IMR-90 (cell line): Measurements from ENCODE around the gene RERE. TPM values are rescaled to one million over a fixed set of nuclear protein-coding genes. Genes with fewer than 3 reads are reported as not detected.

Source experiments
- ATAC-seq: fragments of 200-7000 bp; cut with Tn5 transposase; 2 replicates; pipeline ENCODE4 v1.9.1; 2020; ENCODE audit warnings: low read depth, mild to moderate bottlenecking, moderate library complexity
- BruUV-seq: library from RNA; stranded (reverse); fragments of 400-500 nt; replicated peaks from 2 replicates; lab custom pipeline; 2021; lab: Mats Ljungman, UMichigan
- CTCF ChIA-PET: fragments of 300-600 bp; formaldehyde crosslinking; extraction: SDS; loops from one replicate; lab custom pipeline; 2021; ENCODE audit warnings: antibody characterized with exemption; lab: Yijun Ruan, JAX
- POLR2A ChIA-PET: fragments of 300-600 bp; sonication (Branson Sonifier 250); formaldehyde crosslinking; loops from one replicate; lab custom pipeline; 2022; ENCODE audit warnings: antibody characterized with exemption; ENCODE audit not compliant: unreplicated experiment; lab: Charles Lee
- DNase-seq: peaks from one replicate; pipeline ENCODE4 v3.0.0; 2013
- H2AFZ ChIP-seq: replicated peaks from 2 replicates; pipeline ENCODE3; 2013; ENCODE audit warnings: low read length, mild to moderate bottlenecking; ENCODE audit not compliant: poor library complexity
- H2AK5ac ChIP-seq: 2 replicates; pipeline ENCODE4 v1.6.1; 2013; ENCODE audit warnings: low read depth, low read length, inconsistent platforms
- H2AK9ac ChIP-seq: replicated peaks from 2 replicates; pipeline ENCODE3; 2013; ENCODE audit warnings: mild to moderate bottlenecking, low read depth, low read length, moderate library complexity; ENCODE audit not compliant: poor library complexity
- H2BK120ac ChIP-seq: 2 replicates; pipeline ENCODE4 v1.6.1; 2013; ENCODE audit warnings: low read depth, low read length, inconsistent platforms
- H2BK15ac ChIP-seq: 3 replicates; pipeline ENCODE4 v1.6.1; 2013; ENCODE audit warnings: low read depth, low read length, inconsistent platforms
- H2BK20ac ChIP-seq: 2 replicates; pipeline ENCODE4 v1.6.1; 2013; ENCODE audit warnings: low read depth, mild to moderate bottlenecking, inconsistent platforms, low read length, moderate library complexity
- H2BK5ac ChIP-seq: 2 replicates; pipeline ENCODE4 v1.6.1; 2013; ENCODE audit warnings: mild to moderate bottlenecking, low read depth, low read length, inconsistent platforms; ENCODE audit not compliant: poor library complexity, severe bottlenecking
- H3K14ac ChIP-seq: replicated peaks from 2 replicates; pipeline ENCODE4 v1.6.1; 2013; ENCODE audit warnings: low read depth, low read length, inconsistent platforms
- H3K18ac ChIP-seq: 2 replicates; pipeline ENCODE4 v1.6.1; 2013; ENCODE audit warnings: low read depth, low read length, control low read depth
- H3K23ac ChIP-seq: 2 replicates; pipeline ENCODE4 v1.6.1; 2013; ENCODE audit warnings: low read depth, low read length, inconsistent platforms
- H3K27ac ChIP-seq: 2 replicates; pipeline ENCODE4 v1.5.1; 2013; ENCODE audit warnings: mild to moderate bottlenecking, control low read depth, low read length; ENCODE audit not compliant: insufficient read depth
- H3K27me3 ChIP-seq: 2 replicates; pipeline ENCODE4 v1.6.1; 2013; ENCODE audit warnings: low read length; ENCODE audit not compliant: control insufficient read depth, insufficient read depth
- H3K36me3 ChIP-seq: 2 replicates; pipeline ENCODE4 v1.6.1; 2013; ENCODE audit warnings: low read length, mixed read lengths; ENCODE audit not compliant: control insufficient read depth, insufficient read depth
- H3K4ac ChIP-seq: 2 replicates; pipeline ENCODE4 v1.6.1; 2013; ENCODE audit warnings: low read depth, low read length, inconsistent platforms
- H3K4me1 ChIP-seq: 2 replicates; pipeline ENCODE4 v1.6.1; 2013; ENCODE audit warnings: low read length, mixed read lengths; ENCODE audit not compliant: control insufficient read depth, insufficient read depth
- H3K4me2 ChIP-seq: 2 replicates; pipeline ENCODE4 v1.6.1; 2013; ENCODE audit warnings: low read depth, mild to moderate bottlenecking, control low read depth, low read length, moderate library complexity
- H3K4me3 ChIP-seq: 2 replicates; pipeline ENCODE4 v1.5.1; 2013; ENCODE audit warnings: low read depth, mild to moderate bottlenecking, control low read depth, low read length, moderate library complexity; ENCODE audit not compliant: insufficient read depth
- H3K56ac ChIP-seq: 2 replicates; pipeline ENCODE4 v1.6.1; 2013; ENCODE audit warnings: low read length, inconsistent platforms; ENCODE audit not compliant: insufficient read depth; ENCODE audit errors: extremely low read depth
- H3K79me1 ChIP-seq, 2 experiments: 2 replicates each; pipeline ENCODE4 v1.6.1; 2013; ENCODE audit warnings: low read length in 2 of 2, inconsistent platforms in 1 of 2, low read depth in 1 of 2
- H3K9ac ChIP-seq: 2 replicates; pipeline ENCODE4 v1.6.1; 2013; ENCODE audit warnings: low read depth, low read length, control low read depth
- H3K9me1 ChIP-seq: 2 replicates; pipeline ENCODE4 v1.6.1; 2013; ENCODE audit warnings: low read length, inconsistent platforms; ENCODE audit not compliant: insufficient read depth
- H3K9me3 ChIP-seq: 2 replicates; pipeline ENCODE4 v1.6.1; 2013; ENCODE audit warnings: low read length; ENCODE audit not compliant: control insufficient read depth, insufficient read depth
- H4K20me1 ChIP-seq: 2 replicates; pipeline ENCODE4 v1.6.1; 2013; ENCODE audit warnings: low read length, inconsistent platforms; ENCODE audit not compliant: insufficient read depth
- H4K5ac ChIP-seq: 2 replicates; pipeline ENCODE4 v1.6.1; 2013; ENCODE audit warnings: mild to moderate bottlenecking, low read depth, low read length, control low read depth
- H4K8ac ChIP-seq, 2 experiments: 2 replicates each; pipeline ENCODE4 v1.6.1; 2013; ENCODE audit warnings: low read depth in 2 of 2, low read length in 2 of 2, control low read depth in 1 of 2, inconsistent platforms in 1 of 2
- H4K91ac ChIP-seq: 2 replicates; pipeline ENCODE4 v1.6.1; 2013; ENCODE audit warnings: low read depth, low read length, inconsistent platforms; ENCODE audit not compliant: insufficient read depth
- CEBPB ChIP-seq: IDR thresholded peaks from 2 replicates; pipeline ENCODE4 v1.6.1; 2012; ENCODE audit warnings: low read depth, low read length, improper control_type of control experiment
- CHD1 ChIP-seq: IDR thresholded peaks from 2 replicates; pipeline ENCODE4 v1.6.1; 2012; ENCODE audit warnings: low read depth, low read length, improper control_type of control experiment
- FOS ChIP-seq: fragments of 150-350 bp; IDR thresholded peaks from 2 replicates; pipeline ENCODE4 v1.6.1; 2016; ENCODE audit warnings: low read depth, low read length
- MAZ ChIP-seq: IDR thresholded peaks from 2 replicates; pipeline ENCODE4 v1.6.1; 2012; ENCODE audit warnings: low read depth, mild to moderate bottlenecking, low read length, improper control_type of control experiment, moderate library complexity, borderline replicate concordance
- MXI1 ChIP-seq: IDR thresholded peaks from 2 replicates; pipeline ENCODE4 v1.6.1; 2012; ENCODE audit warnings: low read depth, mild to moderate bottlenecking, low read length, moderate library complexity, borderline replicate concordance
- NFE2L2 ChIP-seq: fragments of 150-350 bp; IDR thresholded peaks from 2 replicates; pipeline ENCODE4 v1.6.1; 2016; ENCODE audit warnings: low read depth, mild to moderate bottlenecking, low read length
- POLR2A ChIP-seq: IDR thresholded peaks from 2 replicates; pipeline ENCODE4 v1.6.1; 2012; ENCODE audit warnings: mild to moderate bottlenecking, low read depth, low read length
- RAD21 ChIP-seq: IDR thresholded peaks from 2 replicates; pipeline ENCODE4 v1.6.1; 2012; ENCODE audit warnings: low read length, improper control_type of control experiment
- RCOR1 ChIP-seq: IDR thresholded peaks from 2 replicates; pipeline ENCODE4 v1.6.1; 2012; ENCODE audit warnings: mild to moderate bottlenecking, low read length, improper control_type of control experiment; ENCODE audit not compliant: insufficient replicate concordance
- RFX5 ChIP-seq: IDR thresholded peaks from 2 replicates; pipeline ENCODE4 v1.8.0; 2012; ENCODE audit warnings: low read depth, mild to moderate bottlenecking, low read length, moderate library complexity
- SMC3 ChIP-seq: fragments of 150-350 bp; IDR thresholded peaks from 2 replicates; pipeline ENCODE4 v1.6.1; 2016; ENCODE audit warnings: low read depth, mild to moderate bottlenecking, antibody characterized with exemption, low read length, moderate library complexity
- WGBS, 2 experiments: methylation state at CpG; one replicate each; pipeline versions ENCODE4 v1.1.5 to v1.1.7; 2013; ENCODE audit warnings: missing lambda C conversion rate in 2 of 2; ENCODE audit not compliant: insufficient read length in 1 of 2; ENCODE audit errors: extremely low coverage in 2 of 2; 5-methylcytosine and 5-hydroxymethylcytosine counted together
- dilution Hi-C: fragments of 300-500 bp; cut with HindIII; formaldehyde crosslinking; loops from one replicate; pipeline ENCODE4 v1.14.3; 2018; ENCODE audit warnings: low sequenced_read_pairs; ENCODE audit not compliant: unreplicated experiment
- in situ Hi-C: fragments of 300-500 bp; cut with MboI; formaldehyde crosslinking; loops from 3 replicates; pipeline ENCODE4 v1.14.3; 2019; ENCODE audit warnings: low sequenced_read_pairs, inconsistent platforms, mixed read lengths
- intact Hi-C: fragments of 100-400 bp; cut with micrococcal nuclease; formaldehyde crosslinking; loops from 2 replicates; pipeline ENCODE4 v1.10.0; 2022
- polyA plus RNA-seq, 3 experiments: library from polyadenylated mRNA; depleted of rRNA; stranded (reverse); fragments of >200 nt; gene quantifications; 2 replicates each; pipeline ENCODE4 v1.2.3, GENCODE V29; 2012; ENCODE audit warnings: low replicate concordance in 1 of 3
- total RNA-seq: library from RNA; depleted of rRNA; stranded (reverse); fragments of >200 nt; gene quantifications from 2 replicates; pipeline ENCODE4 v1.2.3, GENCODE V29; 2012
- TF ChIP-seq, protein P1 (sequence below): fragments of 150-350 bp; IDR thresholded peaks from 2 replicates; pipeline ENCODE4 v1.6.1; 2016; ENCODE audit warnings: low read depth, mild to moderate bottlenecking, low read length, moderate library complexity, borderline replicate concordance
- TF ChIP-seq, protein P2 (sequence below): conservative IDR thresholded peaks from 2 replicates; pipeline ENCODE4 v1.5.1; 2012; ENCODE audit warnings: mild to moderate bottlenecking, low read depth, low read length, improper control_type of control experiment

The RERE gene
- total and polyA plus RNA-seq, 2 of the 4 experiments (the other 2 are of a cell fraction) = 11.5 to 25.1 TPM

DNA sequence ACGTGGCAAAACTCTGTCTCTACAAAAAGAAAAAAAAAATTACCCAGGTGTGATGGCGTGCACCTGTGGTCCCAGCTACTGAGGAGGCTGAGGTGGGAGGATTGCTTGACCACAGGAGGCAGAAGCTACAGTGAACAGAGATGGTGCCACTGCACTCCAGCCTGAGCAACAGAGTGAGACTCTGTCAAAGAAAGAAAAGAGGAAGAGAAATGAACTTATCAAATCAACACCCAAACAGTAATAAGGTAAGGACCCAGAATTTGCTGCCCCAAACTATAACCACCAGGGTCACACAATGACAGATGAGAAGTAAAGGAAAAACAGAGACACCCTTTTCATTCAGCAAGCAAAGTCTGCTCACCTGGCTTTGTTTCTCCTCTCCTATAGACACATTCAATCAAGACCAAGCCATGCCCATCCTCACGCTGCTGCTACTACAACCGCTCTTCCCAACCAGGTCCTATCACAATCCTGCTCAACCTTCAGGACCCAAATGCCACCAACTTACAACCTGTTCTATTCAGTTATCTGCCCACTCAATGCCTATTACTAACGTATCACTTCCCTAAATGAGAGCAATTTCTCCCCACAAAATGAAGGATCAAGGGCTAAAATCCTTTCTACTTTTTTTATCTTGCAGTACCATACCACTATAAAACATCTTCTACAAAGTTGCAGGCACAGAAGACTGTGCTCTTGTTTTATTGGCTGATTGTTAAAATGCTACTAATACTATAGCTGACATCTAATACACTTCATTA lies 183.5 kb downstream of the RERE start:
- no peak overlapping the region for H2BK15ac ChIP-seq
- no peak overlapping the region for H4K8ac ChIP-seq
- ChIA-PET POLR2A (no interaction called here), CTCF (interaction anchor here (0.6 kb wide), 1 partner anchor 31 kb away, joined by 4 read pairs; no protein-coding TSS in a partner anchor)
- H2BK120ac ChIP-seq = no peak overlapping the region
- H4K91ac ChIP-seq = no peak overlapping the region
- in situ Hi-C loops (no loop called here), intact Hi-C loops (no loop called here), dilution Hi-C loops (no loop called here)
- peak overlapping the region; percentile 20; the same call in 1 of the 2 replicates for H3K23ac ChIP-seq
- H3K18ac ChIP-seq = no peak overlapping the region
- H2BK5ac ChIP-seq = no peak overlapping the region
- H3K9ac ChIP-seq = no peak overlapping the region
- H2AFZ ChIP-seq = no peak overlapping the region
- no peaks in the 10 kb centered on the region for H3K9me3 ChIP-seq
- WGBS, 2 experiments = 100% methylated on average over 1 of the region's 5 CpGs; no CpG with 5 or more reads in 1 of the 2 experiments
- peaks cover 10% of the 10 kb centered on the region for H3K9me1 ChIP-seq
- peaks cover 13% of the 10 kb centered on the region for H3K4me1 ChIP-seq
- H3K27ac ChIP-seq = no peak overlapping the region
- no TSS peak for BruUV-seq
- H3K36me3 ChIP-seq = no peaks in the 10 kb centered on the region
- no peak overlapping the region for H3K4me3 ChIP-seq
- no peak for DNase-seq
- no peak overlapping the region for H2AK5ac ChIP-seq
- H3K56ac ChIP-seq = no peak overlapping the region
- peaks cover 34 to 62% of the 10 kb centered on the region in 2 experiments for H3K79me1 ChIP-seq
- peaks cover 39% of the 10 kb centered on the region for H4K20me1 ChIP-seq
- H2BK20ac ChIP-seq = no peak overlapping the region
- ATAC-seq = no peak
- no peak overlapping the region for H4K5ac ChIP-seq
- no peak overlapping the region for H3K14ac ChIP-seq
- no peak overlapping the region for H3K4me2 ChIP-seq
- no peak for TF ChIP-seq RCOR1
- TF ChIP-seq FOS = no peak
- TF ChIP-seq RAD21 = no peak
- TF ChIP-seq CHD1 = no peak
- TF ChIP-seq MXI1 = no peak
- TF ChIP-seq SMC3 = no peak
- TF ChIP-seq, protein P1, sequence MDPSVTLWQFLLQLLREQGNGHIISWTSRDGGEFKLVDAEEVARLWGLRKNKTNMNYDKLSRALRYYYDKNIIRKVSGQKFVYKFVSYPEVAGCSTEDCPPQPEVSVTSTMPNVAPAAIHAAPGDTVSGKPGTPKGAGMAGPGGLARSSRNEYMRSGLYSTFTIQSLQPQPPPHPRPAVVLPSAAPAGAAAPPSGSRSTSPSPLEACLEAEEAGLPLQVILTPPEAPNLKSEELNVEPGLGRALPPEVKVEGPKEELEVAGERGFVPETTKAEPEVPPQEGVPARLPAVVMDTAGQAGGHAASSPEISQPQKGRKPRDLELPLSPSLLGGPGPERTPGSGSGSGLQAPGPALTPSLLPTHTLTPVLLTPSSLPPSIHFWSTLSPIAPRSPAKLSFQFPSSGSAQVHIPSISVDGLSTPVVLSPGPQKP = no peak
- no peak for TF ChIP-seq MAZ
- TF ChIP-seq, protein P2, sequence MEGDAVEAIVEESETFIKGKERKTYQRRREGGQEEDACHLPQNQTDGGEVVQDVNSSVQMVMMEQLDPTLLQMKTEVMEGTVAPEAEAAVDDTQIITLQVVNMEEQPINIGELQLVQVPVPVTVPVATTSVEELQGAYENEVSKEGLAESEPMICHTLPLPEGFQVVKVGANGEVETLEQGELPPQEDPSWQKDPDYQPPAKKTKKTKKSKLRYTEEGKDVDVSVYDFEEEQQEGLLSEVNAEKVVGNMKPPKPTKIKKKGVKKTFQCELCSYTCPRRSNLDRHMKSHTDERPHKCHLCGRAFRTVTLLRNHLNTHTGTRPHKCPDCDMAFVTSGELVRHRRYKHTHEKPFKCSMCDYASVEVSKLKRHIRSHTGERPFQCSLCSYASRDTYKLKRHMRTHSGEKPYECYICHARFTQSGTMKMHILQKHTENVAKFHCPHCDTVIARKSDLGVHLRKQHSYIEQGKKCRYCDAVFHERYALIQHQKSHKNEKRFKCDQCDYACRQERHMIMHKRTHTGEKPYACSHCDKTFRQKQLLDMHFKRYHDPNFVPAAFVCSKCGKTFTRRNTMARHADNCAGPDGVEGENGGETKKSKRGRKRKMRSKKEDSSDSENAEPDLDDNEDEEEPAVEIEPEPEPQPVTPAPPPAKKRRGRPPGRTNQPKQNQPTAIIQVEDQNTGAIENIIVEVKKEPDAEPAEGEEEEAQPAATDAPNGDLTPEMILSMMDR = no peak
- TF ChIP-seq RFX5 = no peak
- TF ChIP-seq POLR2A = no peak
- TF ChIP-seq CEBPB = no peak
- TF ChIP-seq NFE2L2 = no peak
- no peaks in the 10 kb centered on the region for H3K27me3 ChIP-seq
- H3K4ac ChIP-seq = no peak overlapping the region
- H2AK9ac ChIP-seq = no peak overlapping the region
